Lower leg skin (tissue), 3 donors: ENCODE measurements around the gene CXCL12.

Experiments
- POLR2A ChIP-seq, 2 donors: fragments of 450-650 bp; IDR thresholded peaks; one replicate each; pipeline ENCODE4 v1.6.1; 2016 to 2017; ENCODE audit warnings: antibody characterized with exemption in 2 of 2, mild to moderate bottlenecking in 1 of 2, moderate library complexity in 1 of 2
- TF ChIP-seq, protein P1 (sequence below), 3 donors: fragments of 450-650 bp; IDR thresholded peaks; one replicate each; pipeline ENCODE4 v1.5.1; 2016; ENCODE audit warnings: antibody characterized with exemption in 3 of 3, mild to moderate bottlenecking in 3 of 3, moderate library complexity in 2 of 3

DNA sequence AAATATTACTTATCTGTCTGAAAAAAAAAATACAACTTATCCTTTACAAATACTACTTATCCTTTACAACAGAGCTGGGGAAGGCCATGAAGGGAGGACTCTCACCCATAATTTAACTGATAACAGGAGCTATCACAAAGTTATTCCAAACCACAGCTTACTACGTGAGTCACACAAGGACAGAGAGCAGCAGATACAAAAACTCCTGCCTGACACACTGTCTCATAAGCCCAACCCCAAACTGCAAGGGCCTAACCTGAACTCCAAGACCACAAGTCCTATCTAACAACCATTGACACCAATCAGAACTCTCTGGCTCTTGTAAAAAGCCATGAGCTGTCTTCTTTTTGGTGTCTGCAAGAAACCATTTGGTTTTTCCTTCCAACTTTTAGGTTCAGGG is 28.5 kb upstream of the CXCL12 start:
- TF ChIP-seq POLR2A (IDR thresholded peaks at IDR 0.05), result no peak
- TF ChIP-seq, protein P1, sequence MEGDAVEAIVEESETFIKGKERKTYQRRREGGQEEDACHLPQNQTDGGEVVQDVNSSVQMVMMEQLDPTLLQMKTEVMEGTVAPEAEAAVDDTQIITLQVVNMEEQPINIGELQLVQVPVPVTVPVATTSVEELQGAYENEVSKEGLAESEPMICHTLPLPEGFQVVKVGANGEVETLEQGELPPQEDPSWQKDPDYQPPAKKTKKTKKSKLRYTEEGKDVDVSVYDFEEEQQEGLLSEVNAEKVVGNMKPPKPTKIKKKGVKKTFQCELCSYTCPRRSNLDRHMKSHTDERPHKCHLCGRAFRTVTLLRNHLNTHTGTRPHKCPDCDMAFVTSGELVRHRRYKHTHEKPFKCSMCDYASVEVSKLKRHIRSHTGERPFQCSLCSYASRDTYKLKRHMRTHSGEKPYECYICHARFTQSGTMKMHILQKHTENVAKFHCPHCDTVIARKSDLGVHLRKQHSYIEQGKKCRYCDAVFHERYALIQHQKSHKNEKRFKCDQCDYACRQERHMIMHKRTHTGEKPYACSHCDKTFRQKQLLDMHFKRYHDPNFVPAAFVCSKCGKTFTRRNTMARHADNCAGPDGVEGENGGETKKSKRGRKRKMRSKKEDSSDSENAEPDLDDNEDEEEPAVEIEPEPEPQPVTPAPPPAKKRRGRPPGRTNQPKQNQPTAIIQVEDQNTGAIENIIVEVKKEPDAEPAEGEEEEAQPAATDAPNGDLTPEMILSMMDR (IDR thresholded peaks at IDR 0.05), result no peak
